Measurements from ENCODE around the gene GLA.
A peak's percentile ranks its signal among the peaks of the same experiment; 100 is the strongest.

Gene GLA

GRCh38 chrX:101407167-101407747 lies 468 bp downstream of the GLA start:
- no peak for TF ChIP-seq CTCF (IDR thresholded peaks at IDR 0.05; ENCODE audit: control insufficient read depth, extremely low read depth, insufficient read depth)
- peak overlapping the region; percentile 73 for H3K4me3 ChIP-seq (ENCODE audit: low read depth, low read length)
- no peak for DNase-seq (ENCODE audit: low read depth)

- no peak for TF ChIP-seq CTCF (IDR thresholded peaks at IDR 0.05; ENCODE audit: control insufficient read depth, extremely low read depth, insufficient read depth)
- no peak overlapping the region for H3K4me3 ChIP-seq (ENCODE audit: low read depth, low read length)
- no peak for DNase-seq (ENCODE audit: low read depth)
Measured at GRCh38 chrX:101399825-101400224, 7.9 kb downstream of the GLA start.

GRCh38 chrX:101398694-101399093 lies 9.0 kb downstream of the GLA start:
- no peak for DNase-seq (ENCODE audit: low read depth)
- no peak overlapping the region for H3K4me3 ChIP-seq (ENCODE audit: low read depth, low read length)
- TF ChIP-seq CTCF (IDR thresholded peaks at IDR 0.05; ENCODE audit: control insufficient read depth, extremely low read depth, insufficient read depth) = no peak

- DNase-seq (ENCODE audit: low read depth) = no peak
- no peak for TF ChIP-seq CTCF (IDR thresholded peaks at IDR 0.05; ENCODE audit: control insufficient read depth, extremely low read depth, insufficient read depth)
- no peak overlapping the region for H3K4me3 ChIP-seq (ENCODE audit: low read depth, low read length)
Measured at GRCh38 chrX:101397779-101398178, 9.9 kb downstream of the GLA start.

GRCh38 chrX:101395789-101396188 lies 11.9 kb downstream of the GLA start:
- no peak for TF ChIP-seq CTCF (IDR thresholded peaks at IDR 0.05; ENCODE audit: control insufficient read depth, extremely low read depth, insufficient read depth)
- H3K4me3 ChIP-seq (ENCODE audit: low read depth, low read length) = no peak overlapping the region
- no peak for DNase-seq (ENCODE audit: low read depth)

- DNase-seq (ENCODE audit: low read depth) = no peak
- TF ChIP-seq CTCF (IDR thresholded peaks at IDR 0.05; ENCODE audit: control insufficient read depth, extremely low read depth, insufficient read depth) = no peak
- no peak overlapping the region for H3K4me3 ChIP-seq (ENCODE audit: low read depth, low read length)
Measured at GRCh38 chrX:101394372-101394771, 13.4 kb downstream of the GLA start.
